ENCODE data around the gene CNTN3.

The CNTN3 gene

GRCh38 chr3:74591342-74591741 lies 23.1 kb downstream of the CNTN3 start:
- no peak overlapping the region for H3K27ac Mint-ChIP-seq
- no peaks in the 10 kb centered on the region for H3K4me1 Mint-ChIP-seq
- no peaks in the 10 kb centered on the region for H3K9me3 Mint-ChIP-seq
- no peaks in the 10 kb centered on the region for H3K27me3 Mint-ChIP-seq
- H3K36me3 Mint-ChIP-seq = no peaks in the 10 kb centered on the region
- no peak overlapping the region for H3K4me3 Mint-ChIP-seq

GRCh38 chr3:74590620-74591262 lies 23.7 kb downstream of the CNTN3 start:
- Mint-ChIP-seq H3K4me3 (no peak overlapping the region), H3K27ac (no peak overlapping the region), H3K4me1 (no peaks in the 10 kb centered on the region), H3K27me3 (no peaks in the 10 kb centered on the region), H3K9me3 (no peaks in the 10 kb centered on the region), H3K36me3 (no peaks in the 10 kb centered on the region)

- Mint-ChIP-seq H3K27me3 (no peaks in the 10 kb centered on the region), H3K4me1 (no peaks in the 10 kb centered on the region), H3K9me3 (peaks cover 4% of the 10 kb centered on the region), H3K4me3 (no peak overlapping the region), H3K27ac (no peak overlapping the region), H3K36me3 (no peaks in the 10 kb centered on the region)
Observed at GRCh38 chr3:74584782-74585181, 29.7 kb downstream of the CNTN3 start.

- no peak overlapping the region for H3K27ac Mint-ChIP-seq
- no peaks in the 10 kb centered on the region for H3K4me1 Mint-ChIP-seq
- no peak overlapping the region for H3K4me3 Mint-ChIP-seq
- H3K27me3 Mint-ChIP-seq = no peaks in the 10 kb centered on the region
- H3K9me3 Mint-ChIP-seq = peaks cover 9% of the 10 kb centered on the region
- H3K36me3 Mint-ChIP-seq = no peaks in the 10 kb centered on the region
Observed at GRCh38 chr3:74582982-74583381, 31.5 kb downstream of the CNTN3 start.

GRCh38 chr3:74575857-74576256 lies 38.6 kb downstream of the CNTN3 start:
- H3K4me1 Mint-ChIP-seq = no peaks in the 10 kb centered on the region

GRCh38 chr3:74571118-74571517 lies 43.3 kb downstream of the CNTN3 start:
- no peaks in the 10 kb centered on the region for H3K27me3 Mint-ChIP-seq
- peaks cover 26% of the 10 kb centered on the region for H3K9me3 Mint-ChIP-seq
- no peak overlapping the region for H3K4me3 Mint-ChIP-seq
- no peak overlapping the region for H3K27ac Mint-ChIP-seq
- H3K36me3 Mint-ChIP-seq = no peaks in the 10 kb centered on the region
- H3K4me1 Mint-ChIP-seq = no peaks in the 10 kb centered on the region

More at GRCh38 chr3:74575857-74576256, 38.6 kb downstream of the CNTN3 start:
- H3K27ac Mint-ChIP-seq = no peak overlapping the region
- H3K27me3 Mint-ChIP-seq = no peaks in the 10 kb centered on the region
- H3K4me3 Mint-ChIP-seq = no peak overlapping the region
- peaks cover 23% of the 10 kb centered on the region for H3K9me3 Mint-ChIP-seq
- no peaks in the 10 kb centered on the region for H3K36me3 Mint-ChIP-seq

Measured in activated naive CD4-positive, alpha-beta T cell treated with anti-CD3 and anti-CD28 coated beads, Interleukin-2, amount 50 U/mL, for 24 hours (primary cell).